Measurements from ENCODE around the gene STX19. TPM values are rescaled to one million over a fixed set of nuclear protein-coding genes. Genes with fewer than 3 reads are reported as not detected.

The STX19 gene
- total and polyA plus RNA-seq, 2 experiments from 2014 or later, result 0.29 TPM; not detected in 1

DNA sequence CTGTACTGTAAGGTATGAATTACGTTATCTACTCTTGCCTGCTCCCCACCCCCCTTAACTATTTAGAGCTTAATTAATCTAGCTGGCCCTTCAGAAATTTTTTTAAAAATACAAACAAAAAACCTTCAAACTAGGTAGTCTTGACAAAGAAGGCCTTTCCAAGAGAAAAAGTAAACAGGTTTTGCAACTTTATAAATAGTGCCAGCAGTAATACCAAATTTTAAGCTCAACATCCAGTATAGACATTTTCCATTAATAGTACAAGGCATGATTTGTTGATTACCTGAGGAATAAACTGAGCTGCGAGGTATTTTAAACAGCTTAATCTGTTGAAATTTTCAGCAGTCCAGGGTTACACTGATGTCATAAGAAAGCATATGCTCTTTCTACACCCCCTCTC, 20.1 kb downstream of the STX19 start:
- no peak overlapping the region for H3K4me2 ChIP-seq
- no peaks in the 10 kb centered on the region for H3K4me1 ChIP-seq (ENCODE audit: insufficient read depth)
- H3K79me2 ChIP-seq (replicated peaks; ENCODE audit: insufficient read depth), result no peaks in the 10 kb centered on the region
- H3K27ac Mint-ChIP-seq, result no peak overlapping the region
- no peaks in the 10 kb centered on the region for H3K27me3 Mint-ChIP-seq (ENCODE audit: insufficient read depth, low read depth, poor library complexity)
- no peak overlapping the region for H3K4me3 Mint-ChIP-seq
- H3K4me1 Mint-ChIP-seq, result no peaks in the 10 kb centered on the region
- H2AFZ ChIP-seq, result no peak overlapping the region
- TF ChIP-seq ZNF331 (CRISPR knock-in tag; IDR thresholded peaks at IDR 0.05; ENCODE audit: low read depth) (no peak), JUNB (IDR thresholded peaks at IDR 0.05; ENCODE audit: unreplicated experiment) (no peak), EZH2phosphoT487 (IDR thresholded peaks at IDR 0.05; ENCODE audit: unreplicated experiment) (no peak)
- TF ChIP-seq, protein P1, sequence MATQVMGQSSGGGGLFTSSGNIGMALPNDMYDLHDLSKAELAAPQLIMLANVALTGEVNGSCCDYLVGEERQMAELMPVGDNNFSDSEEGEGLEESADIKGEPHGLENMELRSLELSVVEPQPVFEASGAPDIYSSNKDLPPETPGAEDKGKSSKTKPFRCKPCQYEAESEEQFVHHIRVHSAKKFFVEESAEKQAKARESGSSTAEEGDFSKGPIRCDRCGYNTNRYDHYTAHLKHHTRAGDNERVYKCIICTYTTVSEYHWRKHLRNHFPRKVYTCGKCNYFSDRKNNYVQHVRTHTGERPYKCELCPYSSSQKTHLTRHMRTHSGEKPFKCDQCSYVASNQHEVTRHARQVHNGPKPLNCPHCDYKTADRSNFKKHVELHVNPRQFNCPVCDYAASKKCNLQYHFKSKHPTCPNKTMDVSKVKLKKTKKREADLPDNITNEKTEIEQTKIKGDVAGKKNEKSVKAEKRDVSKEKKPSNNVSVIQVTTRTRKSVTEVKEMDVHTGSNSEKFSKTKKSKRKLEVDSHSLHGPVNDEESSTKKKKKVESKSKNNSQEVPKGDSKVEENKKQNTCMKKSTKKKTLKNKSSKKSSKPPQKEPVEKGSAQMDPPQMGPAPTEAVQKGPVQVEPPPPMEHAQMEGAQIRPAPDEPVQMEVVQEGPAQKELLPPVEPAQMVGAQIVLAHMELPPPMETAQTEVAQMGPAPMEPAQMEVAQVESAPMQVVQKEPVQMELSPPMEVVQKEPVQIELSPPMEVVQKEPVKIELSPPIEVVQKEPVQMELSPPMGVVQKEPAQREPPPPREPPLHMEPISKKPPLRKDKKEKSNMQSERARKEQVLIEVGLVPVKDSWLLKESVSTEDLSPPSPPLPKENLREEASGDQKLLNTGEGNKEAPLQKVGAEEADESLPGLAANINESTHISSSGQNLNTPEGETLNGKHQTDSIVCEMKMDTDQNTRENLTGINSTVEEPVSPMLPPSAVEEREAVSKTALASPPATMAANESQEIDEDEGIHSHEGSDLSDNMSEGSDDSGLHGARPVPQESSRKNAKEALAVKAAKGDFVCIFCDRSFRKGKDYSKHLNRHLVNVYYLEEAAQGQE (IDR thresholded peaks at IDR 0.05; ENCODE audit: unreplicated experiment), result no peak
- DNase-seq (ENCODE audit: low spot score) (no peak), ATAC-seq (no peak)
- no peaks in the 10 kb centered on the region for H3K27me3 ChIP-seq (ENCODE audit: insufficient read depth)
- no peaks in the 10 kb centered on the region for H3K36me3 ChIP-seq (ENCODE audit: insufficient read depth)
- no peaks in the 10 kb centered on the region for H3K9me3 Mint-ChIP-seq
- H3F3A ChIP-seq (replicated peaks; ENCODE audit: low read depth), result no peaks in the 10 kb centered on the region
- H3K27ac ChIP-seq (ENCODE audit: low read depth), result no peak overlapping the region
- H4K20me1 ChIP-seq (replicated peaks; ENCODE audit: insufficient read depth), result no peaks in the 10 kb centered on the region
- H3K4me3 ChIP-seq, result no peak overlapping the region
- H3K9me2 ChIP-seq (ENCODE audit: insufficient read depth), result no peaks in the 10 kb centered on the region
- H3K36me3 Mint-ChIP-seq (ENCODE audit: low read depth), result no peaks in the 10 kb centered on the region

DNA sequence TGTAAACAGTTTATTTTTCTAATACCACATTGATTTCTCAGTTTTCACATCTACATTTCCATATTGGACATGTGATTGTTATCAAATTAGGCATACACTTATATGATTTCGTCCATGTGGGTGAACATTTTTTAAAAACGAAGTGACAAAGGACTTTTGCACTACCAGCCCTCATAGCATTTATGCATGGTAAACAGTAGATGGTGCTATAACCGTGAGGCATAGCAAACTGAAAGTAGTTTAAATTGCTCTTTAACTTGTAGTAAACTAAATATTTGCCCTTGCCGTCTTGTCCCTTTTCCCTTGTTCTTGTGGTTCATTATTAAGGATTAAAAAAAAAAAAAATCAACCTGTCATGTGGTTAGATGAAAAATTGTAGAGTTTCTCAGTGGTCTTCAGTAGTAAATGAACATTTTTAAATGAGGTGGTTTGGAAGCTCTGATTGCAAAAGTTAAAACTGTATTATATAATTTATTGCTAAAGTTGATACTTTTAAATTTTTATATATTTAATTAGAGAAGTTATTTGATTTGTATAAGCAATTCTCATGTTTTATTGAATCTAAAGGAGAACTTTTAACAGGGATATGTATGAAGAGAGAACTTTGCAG, 24.0 kb downstream of the STX19 start:
- no peaks in the 10 kb centered on the region for H3K9me3 Mint-ChIP-seq
- no peak overlapping the region for H3K27ac Mint-ChIP-seq
- ATAC-seq (no peak), DNase-seq (ENCODE audit: low spot score) (peak; percentile 61)
- H3K4me2 ChIP-seq, result no peak overlapping the region
- H3F3A ChIP-seq (replicated peaks; ENCODE audit: low read depth), result no peaks in the 10 kb centered on the region
- H3K36me3 ChIP-seq (ENCODE audit: insufficient read depth), result no peaks in the 10 kb centered on the region
- H3K4me1 Mint-ChIP-seq, result no peaks in the 10 kb centered on the region
- H3K4me1 ChIP-seq (ENCODE audit: insufficient read depth), result no peaks in the 10 kb centered on the region
- H3K27me3 Mint-ChIP-seq (ENCODE audit: insufficient read depth, low read depth, poor library complexity), result peaks cover 2% of the 10 kb centered on the region
- H3K9me2 ChIP-seq (ENCODE audit: insufficient read depth), result no peaks in the 10 kb centered on the region
- H3K36me3 Mint-ChIP-seq (ENCODE audit: low read depth), result no peaks in the 10 kb centered on the region
- TF ChIP-seq, protein P2, sequence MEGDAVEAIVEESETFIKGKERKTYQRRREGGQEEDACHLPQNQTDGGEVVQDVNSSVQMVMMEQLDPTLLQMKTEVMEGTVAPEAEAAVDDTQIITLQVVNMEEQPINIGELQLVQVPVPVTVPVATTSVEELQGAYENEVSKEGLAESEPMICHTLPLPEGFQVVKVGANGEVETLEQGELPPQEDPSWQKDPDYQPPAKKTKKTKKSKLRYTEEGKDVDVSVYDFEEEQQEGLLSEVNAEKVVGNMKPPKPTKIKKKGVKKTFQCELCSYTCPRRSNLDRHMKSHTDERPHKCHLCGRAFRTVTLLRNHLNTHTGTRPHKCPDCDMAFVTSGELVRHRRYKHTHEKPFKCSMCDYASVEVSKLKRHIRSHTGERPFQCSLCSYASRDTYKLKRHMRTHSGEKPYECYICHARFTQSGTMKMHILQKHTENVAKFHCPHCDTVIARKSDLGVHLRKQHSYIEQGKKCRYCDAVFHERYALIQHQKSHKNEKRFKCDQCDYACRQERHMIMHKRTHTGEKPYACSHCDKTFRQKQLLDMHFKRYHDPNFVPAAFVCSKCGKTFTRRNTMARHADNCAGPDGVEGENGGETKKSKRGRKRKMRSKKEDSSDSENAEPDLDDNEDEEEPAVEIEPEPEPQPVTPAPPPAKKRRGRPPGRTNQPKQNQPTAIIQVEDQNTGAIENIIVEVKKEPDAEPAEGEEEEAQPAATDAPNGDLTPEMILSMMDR (conservative IDR thresholded peaks at IDR 0.05; ENCODE audit: low read depth in 2 of 2), result peak; percentile 63 to 77
- TF ChIP-seq CREB1 (CRISPR knock-in tag; IDR thresholded peaks at IDR 0.05; ENCODE audit: low read depth), result no peak
- TF ChIP-seq, protein P3, sequence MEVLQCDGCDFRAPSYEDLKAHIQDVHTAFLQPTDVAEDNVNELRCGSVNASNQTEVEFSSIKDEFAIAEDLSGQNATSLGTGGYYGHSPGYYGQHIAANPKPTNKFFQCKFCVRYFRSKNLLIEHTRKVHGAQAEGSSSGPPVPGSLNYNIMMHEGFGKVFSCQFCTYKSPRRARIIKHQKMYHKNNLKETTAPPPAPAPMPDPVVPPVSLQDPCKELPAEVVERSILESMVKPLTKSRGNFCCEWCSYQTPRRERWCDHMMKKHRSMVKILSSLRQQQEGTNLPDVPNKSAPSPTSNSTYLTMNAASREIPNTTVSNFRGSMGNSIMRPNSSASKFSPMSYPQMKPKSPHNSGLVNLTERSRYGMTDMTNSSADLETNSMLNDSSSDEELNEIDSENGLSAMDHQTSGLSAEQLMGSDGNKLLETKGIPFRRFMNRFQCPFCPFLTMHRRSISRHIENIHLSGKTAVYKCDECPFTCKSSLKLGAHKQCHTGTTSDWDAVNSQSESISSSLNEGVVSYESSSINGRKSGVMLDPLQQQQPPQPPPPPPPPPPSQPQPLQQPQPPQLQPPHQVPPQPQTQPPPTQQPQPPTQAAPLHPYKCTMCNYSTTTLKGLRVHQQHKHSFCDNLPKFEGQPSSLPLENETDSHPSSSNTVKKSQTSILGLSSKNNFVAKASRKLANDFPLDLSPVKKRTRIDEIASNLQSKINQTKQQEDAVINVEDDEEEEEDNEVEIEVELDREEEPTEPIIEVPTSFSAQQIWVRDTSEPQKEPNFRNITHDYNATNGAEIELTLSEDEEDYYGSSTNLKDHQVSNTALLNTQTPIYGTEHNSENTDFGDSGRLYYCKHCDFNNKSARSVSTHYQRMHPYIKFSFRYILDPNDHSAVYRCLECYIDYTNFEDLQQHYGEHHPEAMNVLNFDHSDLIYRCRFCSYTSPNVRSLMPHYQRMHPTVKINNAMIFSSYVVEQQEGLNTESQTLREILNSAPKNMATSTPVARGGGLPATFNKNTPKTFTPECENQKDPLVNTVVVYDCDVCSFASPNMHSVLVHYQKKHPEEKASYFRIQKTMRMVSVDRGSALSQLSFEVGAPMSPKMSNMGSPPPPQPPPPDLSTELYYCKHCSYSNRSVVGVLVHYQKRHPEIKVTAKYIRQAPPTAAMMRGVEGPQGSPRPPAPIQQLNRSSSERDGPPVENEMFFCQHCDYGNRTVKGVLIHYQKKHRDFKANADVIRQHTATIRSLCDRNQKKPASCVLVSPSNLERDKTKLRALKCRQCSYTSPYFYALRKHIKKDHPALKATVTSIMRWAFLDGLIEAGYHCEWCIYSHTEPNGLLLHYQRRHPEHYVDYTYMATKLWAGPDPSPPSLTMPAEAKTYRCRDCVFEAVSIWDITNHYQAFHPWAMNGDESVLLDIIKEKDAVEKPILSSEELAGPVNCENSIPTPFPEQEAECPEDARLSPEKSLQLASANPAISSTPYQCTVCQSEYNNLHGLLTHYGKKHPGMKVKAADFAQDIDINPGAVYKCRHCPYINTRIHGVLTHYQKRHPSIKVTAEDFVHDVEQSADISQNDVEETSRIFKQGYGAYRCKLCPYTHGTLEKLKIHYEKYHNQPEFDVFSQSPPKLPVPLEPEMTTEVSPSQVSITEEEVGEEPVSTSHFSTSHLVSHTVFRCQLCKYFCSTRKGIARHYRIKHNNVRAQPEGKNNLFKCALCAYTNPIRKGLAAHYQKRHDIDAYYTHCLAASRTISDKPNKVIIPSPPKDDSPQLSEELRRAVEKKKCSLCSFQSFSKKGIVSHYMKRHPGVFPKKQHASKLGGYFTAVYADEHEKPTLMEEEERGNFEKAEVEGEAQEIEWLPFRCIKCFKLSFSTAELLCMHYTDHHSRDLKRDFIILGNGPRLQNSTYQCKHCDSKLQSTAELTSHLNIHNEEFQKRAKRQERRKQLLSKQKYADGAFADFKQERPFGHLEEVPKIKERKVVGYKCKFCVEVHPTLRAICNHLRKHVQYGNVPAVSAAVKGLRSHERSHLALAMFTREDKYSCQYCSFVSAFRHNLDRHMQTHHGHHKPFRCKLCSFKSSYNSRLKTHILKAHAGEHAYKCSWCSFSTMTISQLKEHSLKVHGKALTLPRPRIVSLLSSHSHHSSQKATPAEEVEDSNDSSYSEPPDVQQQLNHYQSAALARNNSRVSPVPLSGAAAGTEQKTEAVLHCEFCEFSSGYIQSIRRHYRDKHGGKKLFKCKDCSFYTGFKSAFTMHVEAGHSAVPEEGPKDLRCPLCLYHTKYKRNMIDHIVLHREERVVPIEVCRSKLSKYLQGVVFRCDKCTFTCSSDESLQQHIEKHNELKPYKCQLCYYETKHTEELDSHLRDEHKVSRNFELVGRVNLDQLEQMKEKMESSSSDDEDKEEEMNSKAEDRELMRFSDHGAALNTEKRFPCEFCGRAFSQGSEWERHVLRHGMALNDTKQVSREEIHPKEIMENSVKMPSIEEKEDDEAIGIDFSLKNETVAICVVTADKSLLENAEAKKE (CRISPR knock-in tag; IDR thresholded peaks at IDR 0.05), result no peak
- no peak overlapping the region for H3K4me3 Mint-ChIP-seq
- H3K27ac ChIP-seq (ENCODE audit: low read depth), result no peak overlapping the region
- H4K20me1 ChIP-seq (replicated peaks; ENCODE audit: insufficient read depth), result no peaks in the 10 kb centered on the region
- H2AFZ ChIP-seq, result no peak overlapping the region
- H3K4me3 ChIP-seq, result no peak overlapping the region
- no peaks in the 10 kb centered on the region for H3K27me3 ChIP-seq (ENCODE audit: insufficient read depth)
- no peaks in the 10 kb centered on the region for H3K79me2 ChIP-seq (replicated peaks; ENCODE audit: insufficient read depth)
